ENCODE data around the gene CCDC92.

The CCDC92 gene

GRCh38 chr12:124002021-124002644, 29.5 kb upstream of the CCDC92 start:
- no peak for DNase-seq

DNA sequence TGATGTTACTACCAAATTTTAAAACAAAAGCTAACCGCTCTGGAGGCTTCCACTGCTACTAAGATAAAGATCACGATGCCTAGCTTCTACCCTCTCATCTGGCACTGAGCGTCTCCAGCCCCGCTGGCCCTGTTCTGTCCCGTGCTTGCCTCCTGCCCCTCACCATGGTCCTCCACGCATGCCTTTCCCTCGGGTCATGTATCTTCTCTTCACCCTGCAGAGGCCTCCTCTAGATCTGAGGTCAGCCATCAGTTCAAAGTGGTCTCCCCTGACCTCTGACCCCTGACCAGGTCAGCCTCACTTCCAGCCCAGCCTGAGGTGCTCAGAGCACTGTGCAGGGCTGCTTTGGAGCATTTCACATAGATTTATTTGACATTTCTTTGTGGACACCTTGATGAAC, 28.7 kb upstream of the CCDC92 start:
- no peak for DNase-seq

- no peak for DNase-seq
Measured at GRCh38 chr12:124000111-124000510, 27.5 kb upstream of the CCDC92 start.

DNA sequence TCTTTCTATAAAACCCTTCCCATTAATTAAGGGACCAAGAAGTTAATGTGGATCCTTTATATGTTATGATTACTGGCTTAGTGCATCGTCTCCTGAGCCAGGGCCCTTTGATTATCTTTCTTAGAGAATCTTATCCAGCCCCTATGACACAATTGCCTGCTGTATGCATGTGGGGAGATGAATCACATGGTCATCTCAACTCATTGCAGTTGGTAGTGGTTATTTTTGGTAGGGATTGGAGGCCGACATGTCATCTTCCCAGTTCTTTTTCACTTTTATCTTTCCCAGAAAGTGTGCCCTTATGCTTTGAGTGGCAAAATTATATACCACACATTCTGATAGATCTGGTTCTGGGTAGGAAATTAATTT, 26.3 kb upstream of the CCDC92 start:
- DNase-seq, result no peak

GRCh38 chr12:123998344-123998990, 25.8 kb upstream of the CCDC92 start:
- DNase-seq, result no peak

DNA sequence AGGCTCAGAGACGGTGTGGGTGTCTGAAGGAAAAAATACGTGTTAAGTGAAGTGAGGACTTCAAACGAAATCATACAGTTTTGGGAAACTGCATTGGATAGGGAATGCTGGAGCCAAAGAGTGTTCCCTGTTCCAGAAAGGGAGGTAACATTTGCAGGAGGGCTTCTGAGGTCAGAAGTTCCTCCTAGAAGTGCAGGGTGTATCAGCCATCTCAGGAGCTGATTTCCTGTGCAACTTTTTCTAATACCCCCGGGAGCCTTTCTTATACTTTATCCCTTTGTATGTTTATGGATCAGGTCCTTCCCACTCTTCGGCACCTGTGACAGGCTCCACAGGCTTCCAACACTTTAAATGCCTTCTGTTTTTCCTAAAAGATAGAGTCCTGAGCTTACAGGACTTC, 25.3 kb upstream of the CCDC92 start:
- no peak for DNase-seq

- DNase-seq, result no peak
Measured at GRCh38 chr12:123997033-123997822, 24.6 kb upstream of the CCDC92 start.

DNA sequence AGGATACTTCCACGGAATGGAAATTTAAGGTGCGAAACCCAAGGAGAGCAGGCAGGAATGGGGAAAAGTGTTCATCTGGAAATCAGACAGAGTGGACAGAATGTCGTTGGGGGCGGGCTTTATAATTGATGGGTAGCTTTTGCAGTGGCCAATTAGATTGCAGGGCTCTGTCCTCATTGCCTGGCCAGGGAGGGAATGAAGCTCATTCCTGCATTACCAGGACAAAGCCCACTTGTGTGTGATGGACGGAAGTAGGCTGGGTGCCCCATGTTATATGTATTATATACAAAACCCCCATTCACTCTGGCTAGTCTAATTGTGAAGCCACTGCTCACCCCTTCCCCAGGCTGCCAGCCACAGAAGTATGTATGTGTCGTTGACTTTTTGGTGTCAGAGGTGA, 23.9 kb upstream of the CCDC92 start:
- no peak for DNase-seq

DNA sequence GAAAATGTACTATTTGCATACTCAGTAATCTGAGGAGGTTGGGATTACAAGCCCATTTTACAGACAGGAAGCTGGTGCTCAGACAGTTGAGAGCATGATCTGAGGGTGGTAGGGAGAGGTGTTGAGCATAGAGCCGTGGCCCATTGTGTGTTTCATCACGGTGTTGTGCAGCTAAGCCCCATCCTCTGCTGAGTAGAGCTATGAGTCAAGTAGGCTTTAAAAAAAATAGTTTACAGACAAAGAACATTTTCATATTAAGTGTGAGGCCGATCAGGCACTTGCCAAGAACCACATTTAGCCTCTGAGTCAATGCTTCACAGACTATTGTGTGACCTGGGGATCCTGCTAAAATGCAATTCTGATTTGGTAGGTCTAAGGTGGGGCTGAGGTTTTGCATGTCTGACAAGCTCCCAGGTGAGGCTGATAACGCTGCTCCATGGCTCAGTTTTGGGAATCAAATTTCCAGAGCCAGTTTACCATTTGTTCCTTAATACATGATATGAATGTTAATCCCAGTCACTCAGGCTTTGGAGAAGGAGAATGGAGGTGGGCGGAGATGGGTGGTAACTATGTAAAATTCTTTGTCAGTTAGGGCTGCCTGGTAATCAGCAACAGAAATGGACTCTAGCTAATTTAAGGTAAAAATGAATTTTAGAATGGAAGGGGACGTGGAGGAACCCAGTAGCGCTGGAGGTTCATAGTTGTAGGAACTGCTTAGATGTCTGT, 22.6 kb upstream of the CCDC92 start:
- DNase-seq, result no peak

DNA sequence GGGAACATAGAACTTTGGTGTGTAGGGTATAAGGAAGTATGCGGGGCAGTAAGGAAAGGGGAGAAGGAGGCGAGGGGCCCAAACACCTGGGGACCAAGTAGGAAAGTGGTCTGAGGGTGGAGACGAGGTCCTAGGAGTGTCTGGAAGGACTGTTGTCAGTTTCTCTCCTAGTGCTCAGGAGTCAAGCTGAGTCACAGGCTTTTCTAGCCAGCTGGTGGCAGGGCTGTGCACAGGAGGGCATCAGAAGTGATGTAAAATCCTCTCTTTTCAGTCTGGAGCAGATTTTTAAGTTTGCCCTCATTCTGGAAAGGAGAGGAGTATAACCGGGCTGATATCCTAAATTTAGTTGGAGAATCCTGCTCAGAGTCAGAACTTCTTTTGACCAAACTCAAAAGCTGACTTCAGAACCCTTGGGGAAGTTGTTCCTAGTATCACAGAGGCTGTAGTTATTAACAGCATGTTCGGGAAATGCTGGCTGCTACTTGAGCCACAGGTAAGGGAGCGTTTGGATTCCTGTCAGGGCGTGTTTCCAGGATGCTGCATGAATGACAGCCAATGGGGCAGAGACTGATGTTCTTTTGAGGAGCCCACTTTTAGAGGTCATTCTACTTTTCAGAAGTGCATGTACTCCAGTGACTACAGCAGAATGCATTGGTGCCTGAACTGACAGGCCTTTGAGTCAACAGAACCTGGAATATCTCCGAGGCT, 19.6 kb upstream of the CCDC92 start:
- DNase-seq, result no peak

GRCh38 chr12:123991372-123991951, 18.8 kb upstream of the CCDC92 start:
- DNase-seq, result no peak

DNA sequence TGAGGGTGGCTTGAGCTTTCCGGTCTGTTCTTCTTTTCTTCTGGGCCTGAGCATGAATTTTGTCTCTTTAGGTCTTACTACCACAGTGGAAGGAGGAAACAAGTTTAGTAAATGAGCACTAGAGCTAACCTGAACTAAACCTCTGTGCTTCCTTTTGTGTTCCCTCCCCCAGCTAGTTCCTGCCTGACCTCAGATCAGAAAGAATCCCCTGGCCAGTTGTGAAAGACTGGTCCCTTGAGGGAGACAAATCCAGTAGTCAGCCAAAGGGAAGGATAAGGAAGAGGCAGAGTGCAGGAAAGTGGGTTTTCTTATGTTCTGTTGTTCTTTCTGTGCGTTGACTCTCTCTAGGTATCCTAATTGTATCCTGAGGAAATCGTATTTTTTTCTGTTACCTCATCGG, 17.9 kb upstream of the CCDC92 start:
- DNase-seq, result no peak

- DNase-seq, result no peak
Measured at GRCh38 chr12:123989753-123990152, 17.1 kb upstream of the CCDC92 start.

GRCh38 chr12:123989168-123989567, 16.5 kb upstream of the CCDC92 start:
- no peak for DNase-seq

GRCh38 chr12:123987022-123987421, 14.4 kb upstream of the CCDC92 start:
- DNase-seq, result no peak

GRCh38 chr12:123986374-123986965, 13.8 kb upstream of the CCDC92 start:
- DNase-seq, result no peak

- no peak for DNase-seq
Measured at GRCh38 chr12:123984903-123985302, 12.3 kb upstream of the CCDC92 start.

GRCh38 chr12:123983822-123984485, 11.3 kb upstream of the CCDC92 start:
- DNase-seq, result peak; percentile 21

- DNase-seq, result no peak
Measured at GRCh38 chr12:123982269-123982668, 9.6 kb upstream of the CCDC92 start.

DNA sequence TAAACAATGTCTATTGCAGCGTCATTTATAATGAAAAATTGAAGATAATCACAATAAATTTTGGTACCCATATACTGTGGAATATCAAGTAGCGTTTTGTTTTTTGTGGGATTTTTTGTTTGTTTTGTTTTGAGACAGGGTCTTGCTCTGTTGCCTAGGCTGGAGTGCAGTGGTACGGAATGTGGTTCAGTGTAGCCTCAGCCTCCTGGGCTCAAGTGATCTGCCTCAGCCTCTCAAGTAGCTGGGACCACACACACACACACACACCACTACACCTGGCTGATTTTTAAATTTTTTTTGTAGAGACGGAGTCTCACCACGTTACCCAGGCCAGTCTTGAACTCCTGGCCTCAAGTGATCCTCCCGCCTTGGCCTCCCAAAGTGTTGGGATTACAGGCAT, 6.9 kb upstream of the CCDC92 start:
- DNase-seq, result no peak

- no peak for DNase-seq
Measured at GRCh38 chr12:123976227-123976826, 3.7 kb upstream of the CCDC92 start.
